Neural progenitor cell (in vitro differentiated cells): Measurements from ENCODE around the gene LY6G6D.

Experiments used
- CTCF ChIP-seq: fragments of 200-600 bp; sonication (generic); IDR thresholded peaks from 2 replicates; pipeline ENCODE4 v1.5.1; 2017; ENCODE audit warnings: antibody characterized with exemption, mild to moderate bottlenecking
- EZH2 ChIP-seq: fragments of 200-600 bp; sonication (generic); IDR thresholded peaks from 2 replicates; pipeline ENCODE4 v1.6.1; 2017; ENCODE audit warnings: antibody characterized with exemption, mild to moderate bottlenecking, moderate library complexity

- TF ChIP-seq CTCF (no peak), EZH2 (no peak)
Measured at GRCh38 chr6:31752739-31753319, 37.7 kb downstream of the LY6G6D start.
